Hepatocyte (in vitro differentiated cells): ENCODE measurements around the gene CHCHD6.

Source experiments
- CTCF ChIP-seq: fragments of 200-600 bp; sonication (generic); IDR thresholded peaks from 2 replicates; pipeline ENCODE4 v1.5.1; 2016; ENCODE audit warnings: antibody characterized with exemption, mild to moderate bottlenecking; ENCODE audit not compliant: poor library complexity
- EZH2 ChIP-seq: fragments of 200-600 bp; sonication (generic); IDR thresholded peaks from 2 replicates; pipeline ENCODE4 v1.6.1; 2016; ENCODE audit warnings: antibody characterized with exemption, mild to moderate bottlenecking, borderline replicate concordance
- EZH2phosphoT487 ChIP-seq: fragments of 200-600 bp; sonication (generic); IDR thresholded peaks from one replicate; pipeline ENCODE4 v1.6.1; 2018; ENCODE audit warnings: antibody characterized with exemption, mild to moderate bottlenecking, low read depth, moderate library complexity; ENCODE audit not compliant: unreplicated experiment, severe bottlenecking

DNA sequence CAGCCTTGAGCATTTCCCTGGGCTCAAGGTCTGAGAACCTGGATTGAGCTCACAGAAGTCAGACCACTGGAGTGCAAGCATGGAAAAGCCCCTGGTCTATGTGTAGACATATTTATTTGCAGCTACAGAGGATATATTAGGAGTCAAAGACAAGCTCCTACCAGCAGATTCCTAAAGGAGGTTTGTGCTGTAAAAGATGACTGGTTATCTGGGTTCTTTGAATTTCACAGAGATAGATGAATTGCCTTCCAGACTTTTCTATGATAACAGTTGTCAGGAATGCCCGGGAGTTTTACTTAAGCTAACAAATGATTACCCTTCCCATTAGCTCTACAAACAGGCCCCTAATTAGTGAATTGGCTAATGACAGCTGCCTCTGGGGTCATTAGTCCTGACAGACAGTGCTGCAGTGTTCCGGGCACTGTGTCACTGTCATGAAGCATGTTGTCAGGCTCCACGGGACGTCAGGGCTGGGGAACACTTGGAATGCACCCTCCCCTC is 230.0 kb downstream of the CHCHD6 start:
- TF ChIP-seq CTCF = no peak
- TF ChIP-seq EZH2 = no peak
- peak; percentile 83 for TF ChIP-seq EZH2phosphoT487
